ENCODE measurements around the gene CYBRD1. TPM values are rescaled to one million over a fixed set of nuclear protein-coding genes. Genes with fewer than 3 reads are reported as not detected.

CYBRD1 gene
- total and polyA plus RNA-seq, 10 of the 15 experiments (the other 5 are each of a cell fraction or from before 2014, with no cell fraction given): 10.8 to 51.9 (median 29.6) TPM

DNA sequence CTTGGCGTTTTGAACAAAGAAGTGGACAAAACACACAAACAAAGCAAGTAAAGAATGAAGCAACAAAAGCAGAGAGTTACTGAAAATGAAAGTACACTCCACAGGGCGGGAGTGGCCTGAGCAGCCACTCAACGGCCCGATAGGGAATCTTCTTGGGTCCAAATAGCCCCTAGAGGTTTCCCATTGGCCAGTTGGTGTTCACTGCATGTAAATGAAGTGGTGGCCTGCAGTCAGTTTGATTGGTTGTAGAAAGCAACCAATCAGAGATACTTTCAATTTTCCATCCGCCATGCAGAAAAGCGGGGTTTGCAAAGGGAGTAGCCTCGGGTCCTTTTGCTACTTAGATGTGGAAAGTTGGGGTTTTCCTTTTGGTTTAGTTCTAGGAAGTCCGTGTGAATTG is 31.6 kb downstream of the CYBRD1 start (continued):
- TF ChIP-seq ZBTB40 (IDR thresholded peaks at IDR 0.05; ENCODE audit: borderline replicate concordance): no peak

GRCh38 chr2:171554991-171555615 is 32.8 kb downstream of the CYBRD1 start:
- DNase-seq (ENCODE audit: low read depth, low spot score) (no peak), ATAC-seq (no peak), FAIRE-seq (no peak)
- H3K4me1 ChIP-seq (ENCODE audit: control insufficient read depth, insufficient read depth, low read length): peaks cover 7% of the 10 kb centered on the region; the same call in 1 of the 2 replicates
- intact Hi-C loops (cut with micrococcal nuclease; ENCODE audit: unreplicated experiment): no loop called here
- peaks cover 0 to 7% of the 10 kb centered on the region in 2 experiments; a peak in 1 of 4 replicates for H3K36me3 ChIP-seq (ENCODE audit: control insufficient read depth in 2 of 2, insufficient read depth in 2 of 2, low read length in 1 of 2)
- H3K27me3 ChIP-seq (replicated peaks in 1 of 2; ENCODE audit: control insufficient read depth in 2 of 2, insufficient read depth in 2 of 2, low read length in 1 of 2): no peaks in the 10 kb centered on the region
- no peaks in the 10 kb centered on the region for H3K79me2 ChIP-seq (ENCODE audit: control insufficient read depth, insufficient read depth, low read length)
- no peak overlapping the region for H3K9ac ChIP-seq (ENCODE audit: control insufficient read depth, insufficient read depth, low read length)
- CTCF ChIA-PET: interaction anchor here (0.9 kb wide), 1 partner anchor 66 kb away, joined by 3 read pairs; no protein-coding TSS in a partner anchor
- POLR2A ChIA-PET: interaction anchor here (0.5 kb wide), 1 partner anchor 144 kb away, joined by 3 read pairs; no protein-coding TSS in a partner anchor
- no peaks in the 10 kb centered on the region for H4K20me1 ChIP-seq (ENCODE audit: control insufficient read depth, insufficient read depth)
- no peak overlapping the region for H2AFZ ChIP-seq (ENCODE audit: control insufficient read depth, low read depth, low read length)
- no peaks in the 10 kb centered on the region for H3K9me3 ChIP-seq (replicated peaks; ENCODE audit: control insufficient read depth, insufficient read depth, low read length)
- RAD21 ChIA-PET (ENCODE audit: unreplicated experiment): no interaction called here
- no TSS peak for BruUV-seq (replicated peaks)
- H3K4me2 ChIP-seq (ENCODE audit: control insufficient read depth, insufficient read depth): no peak overlapping the region
- in situ Hi-C loops (cut with MboI): no loop called here
- H3K4me3 ChIP-seq: no peak overlapping the region
- 67% methylated on average over 3 of the region's 3 CpGs for WGBS (ENCODE audit: insufficient coverage, insufficient replicate concordance, low lambda C conversion rate, missing lambda C conversion rate)
- H3K27ac ChIP-seq (ENCODE audit: control insufficient read depth, insufficient read depth): no peak overlapping the region
- SMC1A ChIA-PET (ENCODE audit: uncharacterized antibody, unreplicated experiment): interaction anchor here (1.3 kb wide), 1 partner anchor 11 kb away, joined by 5 read pairs; no protein-coding TSS in a partner anchor
- no peak for TF ChIP-seq ZNF592 (IDR thresholded peaks at IDR 0.05)
- TF ChIP-seq CEBPB (IDR thresholded peaks at IDR 0.05; ENCODE audit: borderline replicate concordance in 1 of 2, low read depth in 2 of 2, low read length in 2 of 2): no peak
- TF ChIP-seq NFYB (IDR thresholded peaks at IDR 0.05; ENCODE audit: insufficient read depth, low read depth, low read length): no peak
- no peak for TF ChIP-seq SPI1 (IDR thresholded peaks at IDR 0.05; ENCODE audit: borderline replicate concordance, insufficient read depth, low read depth, low read length)
- TF ChIP-seq TAF1 (IDR thresholded peaks at IDR 0.05; ENCODE audit: borderline replicate concordance, low read depth, low read length): no peak
- TF ChIP-seq, protein P1, sequence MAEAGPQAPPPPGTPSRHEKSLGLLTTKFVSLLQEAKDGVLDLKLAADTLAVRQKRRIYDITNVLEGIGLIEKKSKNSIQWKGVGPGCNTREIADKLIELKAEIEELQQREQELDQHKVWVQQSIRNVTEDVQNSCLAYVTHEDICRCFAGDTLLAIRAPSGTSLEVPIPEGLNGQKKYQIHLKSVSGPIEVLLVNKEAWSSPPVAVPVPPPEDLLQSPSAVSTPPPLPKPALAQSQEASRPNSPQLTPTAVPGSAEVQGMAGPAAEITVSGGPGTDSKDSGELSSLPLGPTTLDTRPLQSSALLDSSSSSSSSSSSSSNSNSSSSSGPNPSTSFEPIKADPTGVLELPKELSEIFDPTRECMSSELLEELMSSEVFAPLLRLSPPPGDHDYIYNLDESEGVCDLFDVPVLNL (IDR thresholded peaks at IDR 0.05; ENCODE audit: low read depth, low read length): no peak
- TF ChIP-seq NRF1 (conservative IDR thresholded peaks at IDR 0.05; ENCODE audit: low read depth, low read length): no peak
- TF ChIP-seq ESRRA (IDR thresholded peaks at IDR 0.05; ENCODE audit: low read length): no peak
- TF ChIP-seq ZNF217 (IDR thresholded peaks at IDR 0.05): no peak
